H1 (cell line): ENCODE data around the gene PKD1L1. TPM values are rescaled to one million over a fixed set of nuclear protein-coding genes. Genes with fewer than 3 reads are reported as not detected.

Source experiments
- TEAD4 ChIP-seq: IDR thresholded peaks from 2 replicates; pipeline ENCODE4 v1.6.1; 2012; ENCODE audit warnings: low read depth, low read length, inconsistent platforms, mixed read lengths
- polyA plus RNA-seq, 7 experiments: library from polyadenylated mRNA; depleted of rRNA in 3 of 7; stranded (reverse) in 5 of 7; unstranded in 2 of 7; fragments of >200 nt in 5 of 7; fragments of 200-250 nt in 2 of 7; gene quantifications; 1 replicate in 5 of 7; 2 replicates in 1 of 7; 4 replicates in 1 of 7; pipeline versions ENCODE4 v1.2.1 to v1.2.3, GENCODE V29; 2011 to 2013; ENCODE audit warnings: missing spikeins in 2 of 7, mixed read lengths in 2 of 7
- total RNA-seq: library from RNA; stranded (reverse); fragmentation: NEBNext Ultra II Directional; extraction: Animal tissue kit (Norgen Biotek cat#: 25700); gene quantifications from 2 replicates; pipeline ENCODE4 v1.2.1, GENCODE V29; 2021

Gene PKD1L1
- total and polyA plus RNA-seq, 2 of the 8 experiments (the other 6 are each of a cell fraction or from before 2014, with no cell fraction given): 0.22 to 0.35 TPM

DNA sequence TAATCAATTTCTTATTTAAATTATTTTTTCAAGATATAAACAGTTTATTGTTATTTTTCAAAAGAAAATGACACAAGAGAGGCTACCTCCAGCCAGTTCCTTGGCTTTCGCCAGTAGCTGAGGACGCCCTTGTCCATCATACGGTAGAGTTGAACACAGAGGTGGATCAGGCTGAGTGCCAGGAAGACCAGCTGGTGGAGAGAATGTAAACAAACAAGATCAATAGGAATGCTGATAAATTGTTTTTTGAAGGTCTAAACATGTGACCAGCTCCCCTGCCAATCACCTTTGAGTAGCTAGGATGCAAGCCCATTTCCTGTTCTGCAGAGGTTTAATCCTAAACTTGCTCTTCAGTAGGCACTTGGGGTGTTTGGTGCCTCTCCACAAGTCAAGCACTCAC, 138.9 kb downstream of the PKD1L1 start (continued):
- TF ChIP-seq TEAD4: no peak
